HEK293T (cell line): ENCODE data around the gene SLC13A4.

Experiments
- BHLHE40 ChIP-seq: fragments of 450-650 bp; IDR thresholded peaks from 2 replicates; pipeline ENCODE4 v1.6.1; 2016; ENCODE audit warnings: mild to moderate bottlenecking, moderate library complexity, borderline replicate concordance
- FOXA1 ChIP-seq: fragments of 450-650 bp; IDR thresholded peaks from 2 replicates; pipeline ENCODE4 v1.6.1; 2016; ENCODE audit warnings: mild to moderate bottlenecking
- FOXK2 ChIP-seq: fragments of 450-650 bp; IDR thresholded peaks from 2 replicates; pipeline ENCODE4 v1.6.1; 2016; ENCODE audit warnings: mild to moderate bottlenecking
- HDGF ChIP-seq: fragments of 450-650 bp; IDR thresholded peaks from 2 replicates; pipeline ENCODE4 v1.6.1; 2017; ENCODE audit warnings: antibody characterized with exemption, borderline replicate concordance
- L3MBTL2 ChIP-seq: fragments of 450-650 bp; conservative IDR thresholded peaks from 2 replicates; pipeline ENCODE4 v1.6.1; 2016; ENCODE audit warnings: mild to moderate bottlenecking
- LEF1 ChIP-seq: fragments of 450-650 bp; IDR thresholded peaks from 2 replicates; pipeline ENCODE4 v1.6.1; 2017; ENCODE audit warnings: mild to moderate bottlenecking, borderline replicate concordance
- NFRKB ChIP-seq: fragments of 450-650 bp; IDR thresholded peaks from 2 replicates; pipeline ENCODE4 v1.6.1; 2016; ENCODE audit warnings: mild to moderate bottlenecking, moderate library complexity
- SP1 ChIP-seq: fragments of 450-650 bp; IDR thresholded peaks from 2 replicates; pipeline ENCODE4 v1.6.1; 2017
- SUZ12 ChIP-seq: fragments of 450-650 bp; IDR thresholded peaks from 2 replicates; pipeline ENCODE4 v1.6.1; 2016; ENCODE audit warnings: mild to moderate bottlenecking
- TARDBP ChIP-seq: fragments of 450-650 bp; IDR thresholded peaks from 2 replicates; pipeline ENCODE4 v1.6.1; 2016
- ZNF384 ChIP-seq: fragments of 450-650 bp; IDR thresholded peaks from 2 replicates; pipeline ENCODE4 v1.6.1; 2016

- TF ChIP-seq TARDBP (no peak), LEF1 (no peak), FOXA1 (no peak), HDGF (no peak), ZNF384 (no peak), BHLHE40 (no peak), SP1 (no peak), NFRKB (no peak), FOXK2 (no peak), SUZ12 (no peak), L3MBTL2 (no peak)
These were observed 40.5 kb upstream of the SLC13A4 start for GRCh38 chr7:135768467-135768866.
